ENCODE data around the gene PCGF3. TPM values are rescaled to one million over a fixed set of nuclear protein-coding genes. Genes with fewer than 3 reads are reported as not detected.

The PCGF3 gene
- total and polyA plus RNA-seq, 10 of the 15 experiments (the other 5 are each of a cell fraction or from before 2014, with no cell fraction given): 2.2 to 43.8 (median 15.9) TPM

DNA sequence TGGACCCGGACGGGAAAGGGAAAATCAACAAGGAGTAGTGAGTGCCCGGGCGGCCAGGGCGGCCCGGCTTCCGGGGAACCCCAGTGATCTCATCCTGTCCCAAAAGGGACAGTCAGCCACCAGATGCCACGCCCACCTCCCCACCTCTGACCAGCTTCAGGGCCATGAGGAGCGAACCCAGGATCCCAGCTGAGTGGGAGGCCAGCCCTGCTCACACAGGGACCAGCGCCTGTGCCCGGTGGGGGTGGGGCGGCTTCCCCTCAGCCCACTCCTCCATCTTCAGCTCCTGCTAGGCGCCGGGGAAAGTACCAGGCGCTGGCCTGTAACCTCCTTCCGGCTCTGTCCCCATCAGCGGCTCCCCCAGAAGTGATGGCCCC is 25.1 kb upstream of the PCGF3 start (continued):
- TF ChIP-seq NFYA (IDR thresholded peaks at IDR 0.05; ENCODE audit: borderline replicate concordance, low read depth, low read length): no peak
- TF ChIP-seq BACH1 (IDR thresholded peaks at IDR 0.05; ENCODE audit: borderline replicate concordance): no peak
- no peak for TF ChIP-seq RAD51 (IDR thresholded peaks at IDR 0.05)
- TF ChIP-seq NR2C2 (IDR thresholded peaks at IDR 0.05; ENCODE audit: borderline replicate concordance, control insufficient read depth, insufficient read length, low read depth): no peak
- no peak for TF ChIP-seq IKZF2 (IDR thresholded peaks at IDR 0.05)
- TF ChIP-seq, protein P1, sequence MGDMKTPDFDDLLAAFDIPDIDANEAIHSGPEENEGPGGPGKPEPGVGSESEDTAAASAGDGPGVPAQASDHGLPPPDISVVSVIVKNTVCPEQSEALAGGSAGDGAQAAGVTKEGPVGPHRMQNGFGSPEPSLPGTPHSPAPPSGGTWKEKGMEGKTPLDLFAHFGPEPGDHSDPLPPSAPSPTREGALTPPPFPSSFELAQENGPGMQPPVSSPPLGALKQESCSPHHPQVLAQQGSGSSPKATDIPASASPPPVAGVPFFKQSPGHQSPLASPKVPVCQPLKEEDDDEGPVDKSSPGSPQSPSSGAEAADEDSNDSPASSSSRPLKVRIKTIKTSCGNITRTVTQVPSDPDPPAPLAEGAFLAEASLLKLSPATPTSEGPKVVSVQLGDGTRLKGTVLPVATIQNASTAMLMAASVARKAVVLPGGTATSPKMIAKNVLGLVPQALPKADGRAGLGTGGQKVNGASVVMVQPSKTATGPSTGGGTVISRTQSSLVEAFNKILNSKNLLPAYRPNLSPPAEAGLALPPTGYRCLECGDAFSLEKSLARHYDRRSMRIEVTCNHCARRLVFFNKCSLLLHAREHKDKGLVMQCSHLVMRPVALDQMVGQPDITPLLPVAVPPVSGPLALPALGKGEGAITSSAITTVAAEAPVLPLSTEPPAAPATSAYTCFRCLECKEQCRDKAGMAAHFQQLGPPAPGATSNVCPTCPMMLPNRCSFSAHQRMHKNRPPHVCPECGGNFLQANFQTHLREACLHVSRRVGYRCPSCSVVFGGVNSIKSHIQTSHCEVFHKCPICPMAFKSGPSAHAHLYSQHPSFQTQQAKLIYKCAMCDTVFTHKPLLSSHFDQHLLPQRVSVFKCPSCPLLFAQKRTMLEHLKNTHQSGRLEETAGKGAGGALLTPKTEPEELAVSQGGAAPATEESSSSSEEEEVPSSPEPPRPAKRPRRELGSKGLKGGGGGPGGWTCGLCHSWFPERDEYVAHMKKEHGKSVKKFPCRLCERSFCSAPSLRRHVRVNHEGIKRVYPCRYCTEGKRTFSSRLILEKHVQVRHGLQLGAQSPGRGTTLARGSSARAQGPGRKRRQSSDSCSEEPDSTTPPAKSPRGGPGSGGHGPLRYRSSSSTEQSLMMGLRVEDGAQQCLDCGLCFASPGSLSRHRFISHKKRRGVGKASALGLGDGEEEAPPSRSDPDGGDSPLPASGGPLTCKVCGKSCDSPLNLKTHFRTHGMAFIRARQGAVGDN (IDR thresholded peaks at IDR 0.05): no peak
- no peak for TF ChIP-seq BMI1 (IDR thresholded peaks at IDR 0.05; ENCODE audit: borderline replicate concordance)
- no peak for TF ChIP-seq POU2F2 (IDR thresholded peaks at IDR 0.05; ENCODE audit: borderline replicate concordance, low read depth, low read length)
- peak; percentile 46 for TF ChIP-seq ATF7 (IDR thresholded peaks at IDR 0.05; ENCODE audit: low read depth)
- TF ChIP-seq, protein P2, sequence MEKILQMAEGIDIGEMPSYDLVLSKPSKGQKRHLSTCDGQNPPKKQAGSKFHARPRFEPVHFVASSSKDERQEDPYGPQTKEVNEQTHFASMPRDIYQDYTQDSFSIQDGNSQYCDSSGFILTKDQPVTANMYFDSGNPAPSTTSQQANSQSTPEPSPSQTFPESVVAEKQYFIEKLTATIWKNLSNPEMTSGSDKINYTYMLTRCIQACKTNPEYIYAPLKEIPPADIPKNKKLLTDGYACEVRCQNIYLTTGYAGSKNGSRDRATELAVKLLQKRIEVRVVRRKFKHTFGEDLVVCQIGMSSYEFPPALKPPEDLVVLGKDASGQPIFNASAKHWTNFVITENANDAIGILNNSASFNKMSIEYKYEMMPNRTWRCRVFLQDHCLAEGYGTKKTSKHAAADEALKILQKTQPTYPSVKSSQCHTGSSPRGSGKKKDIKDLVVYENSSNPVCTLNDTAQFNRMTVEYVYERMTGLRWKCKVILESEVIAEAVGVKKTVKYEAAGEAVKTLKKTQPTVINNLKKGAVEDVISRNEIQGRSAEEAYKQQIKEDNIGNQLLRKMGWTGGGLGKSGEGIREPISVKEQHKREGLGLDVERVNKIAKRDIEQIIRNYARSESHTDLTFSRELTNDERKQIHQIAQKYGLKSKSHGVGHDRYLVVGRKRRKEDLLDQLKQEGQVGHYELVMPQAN (conservative IDR thresholded peaks at IDR 0.05): no peak; the same call in 1 of the 2 replicates
- TF ChIP-seq TCF7 (IDR thresholded peaks at IDR 0.05; ENCODE audit: borderline replicate concordance): no peak
- TF ChIP-seq RFX5 (IDR thresholded peaks at IDR 0.05; ENCODE audit: low read depth, low read length): no peak
- TF ChIP-seq HCFC1 (IDR thresholded peaks at IDR 0.05; ENCODE audit: low read length): no peak
- TF ChIP-seq DPF2 (IDR thresholded peaks at IDR 0.05): 0 out of 2 replicates have a peak, but pooled peaks have one; percentile 38
- TF ChIP-seq, protein P3, sequence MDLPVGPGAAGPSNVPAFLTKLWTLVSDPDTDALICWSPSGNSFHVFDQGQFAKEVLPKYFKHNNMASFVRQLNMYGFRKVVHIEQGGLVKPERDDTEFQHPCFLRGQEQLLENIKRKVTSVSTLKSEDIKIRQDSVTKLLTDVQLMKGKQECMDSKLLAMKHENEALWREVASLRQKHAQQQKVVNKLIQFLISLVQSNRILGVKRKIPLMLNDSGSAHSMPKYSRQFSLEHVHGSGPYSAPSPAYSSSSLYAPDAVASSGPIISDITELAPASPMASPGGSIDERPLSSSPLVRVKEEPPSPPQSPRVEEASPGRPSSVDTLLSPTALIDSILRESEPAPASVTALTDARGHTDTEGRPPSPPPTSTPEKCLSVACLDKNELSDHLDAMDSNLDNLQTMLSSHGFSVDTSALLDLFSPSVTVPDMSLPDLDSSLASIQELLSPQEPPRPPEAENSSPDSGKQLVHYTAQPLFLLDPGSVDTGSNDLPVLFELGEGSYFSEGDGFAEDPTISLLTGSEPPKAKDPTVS (IDR thresholded peaks at IDR 0.05; ENCODE audit: low read depth, low read length): no peak
- TF ChIP-seq MEF2B (IDR thresholded peaks at IDR 0.05; ENCODE audit: partially characterized antibody, poor library complexity, severe bottlenecking): no peak
- no peak for TF ChIP-seq HDAC6 (IDR thresholded peaks at IDR 0.05; ENCODE audit: unreplicated experiment)
- TF ChIP-seq SP1 (IDR thresholded peaks at IDR 0.05; ENCODE audit: low read depth, low read length): no peak
- no peak for TF ChIP-seq BRCA1 (IDR thresholded peaks at IDR 0.05; ENCODE audit: low read depth, low read length)
- no peak for TF ChIP-seq MEF2A (IDR thresholded peaks at IDR 0.05; ENCODE audit: insufficient read depth, low read depth, low read length)
- no peak for TF ChIP-seq SRF (IDR thresholded peaks at IDR 0.05; ENCODE audit: low read depth in 2 of 2, low read length in 2 of 2)

Data from GM12878 (cell line).